Measurements from ENCODE around the gene LANCL2. TPM values are rescaled to one million over a fixed set of nuclear protein-coding genes. Genes with fewer than 3 reads are reported as not detected.
"Not testable (repeated sequence)": the region's sequence is repeated elsewhere in the genome, so short reads cannot be mapped to it uniquely, and the experiment has no call there.

The LANCL2 gene
- total RNA-seq, 1 donor from 2014 or later, result 5.7 TPM

DNA sequence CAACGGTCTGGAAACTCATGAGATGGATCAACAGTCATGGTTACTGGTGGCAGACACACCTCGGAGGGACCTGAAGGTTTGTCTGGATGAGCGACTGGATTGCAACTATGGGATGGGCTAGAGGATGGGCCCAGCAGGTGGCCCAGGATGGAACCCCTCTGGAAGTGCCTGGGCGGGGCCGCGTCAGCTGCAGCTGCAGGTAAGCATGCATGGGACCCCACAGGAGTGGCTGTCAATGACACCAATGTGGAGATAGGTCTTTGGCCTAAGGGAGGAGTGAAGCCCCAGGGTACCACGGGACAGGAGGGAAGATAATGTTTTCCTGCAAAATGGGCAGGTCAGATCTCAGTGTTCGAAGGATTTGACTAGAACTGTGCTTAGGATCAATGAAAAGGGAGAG is 103.4 kb downstream of the LANCL2 start:
- no peaks in the 10 kb centered on the region for H3K9me3 ChIP-seq
- no peak overlapping the region for H3K27ac ChIP-seq
- TF ChIP-seq, protein P1, sequence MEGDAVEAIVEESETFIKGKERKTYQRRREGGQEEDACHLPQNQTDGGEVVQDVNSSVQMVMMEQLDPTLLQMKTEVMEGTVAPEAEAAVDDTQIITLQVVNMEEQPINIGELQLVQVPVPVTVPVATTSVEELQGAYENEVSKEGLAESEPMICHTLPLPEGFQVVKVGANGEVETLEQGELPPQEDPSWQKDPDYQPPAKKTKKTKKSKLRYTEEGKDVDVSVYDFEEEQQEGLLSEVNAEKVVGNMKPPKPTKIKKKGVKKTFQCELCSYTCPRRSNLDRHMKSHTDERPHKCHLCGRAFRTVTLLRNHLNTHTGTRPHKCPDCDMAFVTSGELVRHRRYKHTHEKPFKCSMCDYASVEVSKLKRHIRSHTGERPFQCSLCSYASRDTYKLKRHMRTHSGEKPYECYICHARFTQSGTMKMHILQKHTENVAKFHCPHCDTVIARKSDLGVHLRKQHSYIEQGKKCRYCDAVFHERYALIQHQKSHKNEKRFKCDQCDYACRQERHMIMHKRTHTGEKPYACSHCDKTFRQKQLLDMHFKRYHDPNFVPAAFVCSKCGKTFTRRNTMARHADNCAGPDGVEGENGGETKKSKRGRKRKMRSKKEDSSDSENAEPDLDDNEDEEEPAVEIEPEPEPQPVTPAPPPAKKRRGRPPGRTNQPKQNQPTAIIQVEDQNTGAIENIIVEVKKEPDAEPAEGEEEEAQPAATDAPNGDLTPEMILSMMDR (IDR thresholded peaks at IDR 0.05), result no peak
- no peaks in the 10 kb centered on the region for H3K27me3 ChIP-seq (ENCODE audit: low read depth)
- H3K36me3 ChIP-seq, result peaks cover 23% of the 10 kb centered on the region
- DNase-seq (no peak), ATAC-seq (no peak)
- H3K4me3 ChIP-seq, result no peak overlapping the region
- intact Hi-C loops (cut with DNase I), result no loop called here
- H3K4me1 ChIP-seq, result no peaks in the 10 kb centered on the region

DNA sequence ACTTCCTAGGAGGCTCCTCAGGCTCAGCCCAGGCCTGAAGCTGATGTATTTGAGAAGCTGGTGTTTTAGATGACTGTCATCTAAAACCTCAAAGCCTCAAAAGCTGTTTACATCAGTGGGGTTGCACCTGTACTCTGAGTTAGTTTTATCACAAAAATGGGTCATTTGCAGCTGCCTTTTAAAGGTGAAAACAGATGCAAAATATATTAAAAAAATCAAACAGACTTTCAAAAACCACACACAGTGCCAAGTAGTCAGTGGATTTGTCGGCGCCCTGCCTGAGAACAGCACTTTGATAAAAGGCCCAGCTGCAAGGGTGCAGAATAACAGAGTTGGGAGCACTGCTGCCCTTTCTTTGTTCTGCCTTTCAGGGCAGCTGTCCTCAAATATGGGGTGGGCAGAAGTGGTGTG is 104.1 kb downstream of the LANCL2 start:
- no peak for DNase-seq
- Histone ChIP-seq H3K4me1 (no peaks in the 10 kb centered on the region), H3K4me3 (no peak overlapping the region), H3K9me3 (no peaks in the 10 kb centered on the region), H3K36me3 (peaks cover 18% of the 10 kb centered on the region), H3K27ac (no peak overlapping the region), H3K27me3 (ENCODE audit: low read depth) (no peaks in the 10 kb centered on the region)
- intact Hi-C loops (cut with DNase I), result no loop called here
- ATAC-seq, result no peak
- TF ChIP-seq, protein P1 (IDR thresholded peaks at IDR 0.05), result no peak

DNA sequence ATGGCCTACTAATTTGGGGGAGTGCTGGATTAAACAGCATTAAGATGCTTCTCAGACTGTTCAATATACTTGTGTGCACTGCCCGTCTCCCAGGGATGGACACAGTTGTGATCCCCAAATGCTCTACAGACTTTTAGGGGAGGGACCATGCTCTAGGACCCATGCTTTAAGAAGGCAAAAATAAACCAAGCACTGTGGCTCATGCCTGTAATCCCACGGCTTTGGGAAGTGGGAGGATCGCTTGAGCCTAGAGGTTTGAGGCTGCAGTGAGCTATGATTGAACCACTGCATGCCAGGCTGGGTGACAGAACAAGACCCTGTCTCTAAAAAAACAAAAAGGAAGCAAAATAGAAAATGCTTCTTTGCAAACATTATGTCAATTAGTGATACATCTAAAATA is 104.6 kb downstream of the LANCL2 start:
- Histone ChIP-seq H3K27ac (no peak overlapping the region), H3K4me3 (no peak overlapping the region), H3K36me3 (peaks cover 13% of the 10 kb centered on the region), H3K9me3 (no peaks in the 10 kb centered on the region), H3K27me3 (ENCODE audit: low read depth) (no peaks in the 10 kb centered on the region), H3K4me1 (no peaks in the 10 kb centered on the region)
- intact Hi-C loops (cut with DNase I), result no loop called here
- DNase-seq, result no peak
- no peak for ATAC-seq
- TF ChIP-seq, protein P1 (IDR thresholded peaks at IDR 0.05), result no peak

DNA sequence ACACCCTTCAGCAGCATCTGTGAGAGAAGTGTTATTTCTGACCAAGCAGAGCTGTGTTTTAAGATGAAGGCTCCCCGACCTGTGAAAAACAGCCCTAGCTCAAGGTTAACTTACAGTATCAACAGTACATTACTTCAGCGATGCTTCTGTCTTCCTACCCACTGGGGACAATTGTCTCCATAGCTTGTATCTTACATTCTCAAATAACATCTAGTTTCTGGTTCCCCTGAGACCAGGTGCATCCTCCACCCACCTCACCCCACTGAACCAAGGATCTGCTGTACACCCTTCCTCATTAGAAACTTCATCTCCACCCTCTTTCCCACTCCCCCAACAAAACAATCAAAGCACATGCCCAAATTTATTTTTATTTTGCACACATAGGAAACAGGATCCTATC is 105.1 kb downstream of the LANCL2 start:
- H3K4me3 ChIP-seq, result no peak overlapping the region
- no peaks in the 10 kb centered on the region for H3K9me3 ChIP-seq
- intact Hi-C loops (cut with DNase I), result no loop called here
- TF ChIP-seq, protein P1 (IDR thresholded peaks at IDR 0.05), result no peak
- peaks cover 8% of the 10 kb centered on the region for H3K36me3 ChIP-seq
- no peaks in the 10 kb centered on the region for H3K4me1 ChIP-seq
- no peak overlapping the region for H3K27ac ChIP-seq
- DNase-seq, result no peak
- H3K27me3 ChIP-seq (ENCODE audit: low read depth), result no peaks in the 10 kb centered on the region
- ATAC-seq, result no peak

DNA sequence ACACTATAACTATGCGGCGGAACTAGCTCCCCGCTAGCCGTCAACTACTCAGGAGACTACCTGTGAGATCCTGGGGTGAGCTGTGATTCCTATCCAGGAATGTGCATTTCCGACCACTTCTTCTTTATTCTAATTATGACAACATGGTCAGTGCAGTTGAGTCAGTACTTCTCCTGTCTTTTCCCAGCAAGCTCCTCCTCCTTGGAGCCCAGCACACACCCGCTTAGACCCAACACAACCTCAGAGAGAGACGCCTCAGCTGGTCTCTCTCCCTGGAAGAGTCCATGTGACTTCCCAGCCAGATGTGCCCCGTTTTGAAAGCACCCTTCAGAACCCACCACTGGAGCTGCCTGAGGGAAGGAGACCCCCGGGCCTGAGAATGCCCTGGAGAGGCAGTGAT is 106.5 kb downstream of the LANCL2 start:
- H3K4me1 ChIP-seq; H3K9me3 ChIP-seq; H3K27ac ChIP-seq; H3K4me3 ChIP-seq; DNase-seq; intact Hi-C loops (cut with DNase I); ATAC-seq; H3K27me3 ChIP-seq (ENCODE audit: low read depth); H3K36me3 ChIP-seq: not testable (repeated sequence)

DNA sequence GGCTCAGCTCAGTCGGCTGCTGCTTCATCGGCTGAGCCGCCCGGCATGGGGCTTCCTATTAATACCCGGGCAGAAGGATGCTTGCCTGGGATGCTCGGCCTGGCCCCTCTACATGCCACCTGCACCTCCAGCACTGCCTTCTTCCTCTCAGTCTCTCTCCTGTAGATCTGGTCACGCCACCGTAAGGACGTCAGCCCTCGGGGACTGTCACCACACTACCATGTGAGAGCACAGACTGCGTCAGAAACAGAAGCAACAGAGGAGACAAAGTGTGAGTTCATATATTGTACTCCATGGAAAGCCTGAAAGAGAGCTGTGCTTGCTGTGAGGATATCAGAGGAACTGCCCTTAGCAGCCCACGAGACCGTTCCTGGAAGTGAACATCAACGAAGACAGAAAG is 107.3 kb downstream of the LANCL2 start:
- H3K4me1 ChIP-seq; H3K27me3 ChIP-seq (ENCODE audit: low read depth); H3K4me3 ChIP-seq; H3K9me3 ChIP-seq; ATAC-seq; H3K27ac ChIP-seq; H3K36me3 ChIP-seq; DNase-seq; intact Hi-C loops (cut with DNase I): not testable (repeated sequence)

Data from lower lobe of right lung (tissue), 2 donors.